HG03342 (cell line): ENCODE results near the gene MAP3K7.

Experiments
- ATAC-seq: cut with Tn5 transposase; IDR thresholded peaks from one replicate; pipeline ENCODE4 v1.9.1; 2021; ENCODE audit warnings: mild to moderate bottlenecking, moderate library complexity; ENCODE audit not compliant: unreplicated experiment

MAP3K7 gene

DNA sequence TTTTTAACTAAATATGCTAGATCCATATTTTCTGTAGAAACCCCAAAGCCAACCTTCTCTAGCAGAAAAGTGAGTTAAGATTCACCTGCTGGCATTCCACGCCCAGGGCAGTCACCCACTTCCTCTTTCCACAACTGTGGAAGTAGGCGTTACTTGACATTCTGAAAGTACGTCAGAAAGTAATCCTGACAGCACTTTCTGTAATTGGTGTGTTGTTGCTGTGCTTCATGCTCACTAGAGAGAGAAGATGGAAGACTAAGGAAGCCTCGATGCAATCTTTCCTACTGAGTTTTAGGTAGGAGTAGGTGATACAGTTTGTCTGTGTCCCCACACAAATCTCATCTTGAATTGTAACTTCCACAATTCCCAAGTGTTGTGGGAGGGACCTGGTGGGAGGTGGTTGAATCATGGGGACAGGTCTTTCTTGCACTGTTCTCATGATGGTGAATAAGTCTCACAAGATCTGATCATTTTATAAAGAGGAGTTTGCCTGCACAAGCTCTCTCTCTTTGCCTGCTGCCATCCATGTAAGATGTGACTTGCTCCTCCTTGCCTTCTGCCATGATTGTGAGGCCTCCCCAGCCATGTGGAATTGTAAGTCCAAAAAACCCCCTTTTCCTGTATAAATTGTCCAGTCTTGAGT is 101.1 kb downstream of the MAP3K7 start:
- peak; percentile 73 for ATAC-seq

DNA sequence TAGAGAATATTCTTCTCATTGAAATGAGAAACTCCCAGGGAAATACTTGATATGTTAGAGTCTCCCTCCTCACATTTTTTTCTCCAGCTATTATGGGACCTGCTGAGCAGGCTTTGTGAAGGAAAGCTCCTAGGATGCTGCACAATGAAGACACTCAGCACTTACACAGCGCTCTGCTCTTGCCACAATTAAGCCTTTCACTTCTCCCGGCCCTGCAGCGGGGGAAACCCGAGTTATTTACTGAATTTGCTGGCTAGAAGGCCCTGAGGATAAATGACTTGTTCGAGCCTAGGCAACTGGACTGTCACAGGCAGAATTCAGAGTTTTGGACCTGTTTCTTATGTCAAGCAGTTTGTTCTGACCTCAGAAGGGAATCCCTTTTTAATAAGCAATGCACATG is 102.0 kb downstream of the MAP3K7 start:
- ATAC-seq = no peak

DNA sequence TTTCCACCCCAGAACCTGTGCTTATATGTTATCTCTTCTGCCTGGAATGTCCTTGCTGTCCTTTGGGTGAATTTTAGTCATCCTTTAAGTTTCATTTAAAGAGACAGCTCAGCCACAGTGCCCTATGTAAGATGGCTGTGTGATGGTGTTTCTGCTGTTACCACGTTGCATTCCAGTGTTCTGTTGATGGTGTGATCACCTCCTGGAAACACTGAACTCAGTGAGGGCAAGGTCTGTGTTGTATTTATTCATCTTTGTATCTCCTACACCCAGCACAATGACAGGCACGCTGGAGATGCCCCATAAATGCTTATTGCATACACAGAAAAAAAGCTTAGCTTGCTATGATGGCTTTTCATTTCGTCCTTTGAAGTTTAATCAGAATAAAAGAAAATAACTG is 102.5 kb downstream of the MAP3K7 start:
- ATAC-seq = no peak

DNA sequence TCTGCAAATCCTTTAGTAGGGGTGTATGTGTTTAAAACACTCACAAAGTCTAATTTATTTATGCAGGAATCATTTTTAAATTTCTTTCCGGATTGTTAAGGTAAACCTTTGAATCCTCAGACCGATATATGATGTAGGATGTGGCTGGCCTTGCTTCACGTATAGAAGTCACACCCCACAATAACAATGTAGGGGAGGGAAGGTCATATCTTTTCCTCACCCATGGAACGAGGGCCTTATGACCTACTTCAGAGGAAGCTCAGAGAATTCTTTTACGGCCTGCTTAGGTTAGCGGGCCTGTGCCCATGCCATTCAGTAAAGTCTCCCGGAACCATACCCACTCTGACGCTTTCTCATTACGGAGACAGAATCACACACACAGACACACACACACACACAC is 102.9 kb downstream of the MAP3K7 start:
- no peak for ATAC-seq

DNA sequence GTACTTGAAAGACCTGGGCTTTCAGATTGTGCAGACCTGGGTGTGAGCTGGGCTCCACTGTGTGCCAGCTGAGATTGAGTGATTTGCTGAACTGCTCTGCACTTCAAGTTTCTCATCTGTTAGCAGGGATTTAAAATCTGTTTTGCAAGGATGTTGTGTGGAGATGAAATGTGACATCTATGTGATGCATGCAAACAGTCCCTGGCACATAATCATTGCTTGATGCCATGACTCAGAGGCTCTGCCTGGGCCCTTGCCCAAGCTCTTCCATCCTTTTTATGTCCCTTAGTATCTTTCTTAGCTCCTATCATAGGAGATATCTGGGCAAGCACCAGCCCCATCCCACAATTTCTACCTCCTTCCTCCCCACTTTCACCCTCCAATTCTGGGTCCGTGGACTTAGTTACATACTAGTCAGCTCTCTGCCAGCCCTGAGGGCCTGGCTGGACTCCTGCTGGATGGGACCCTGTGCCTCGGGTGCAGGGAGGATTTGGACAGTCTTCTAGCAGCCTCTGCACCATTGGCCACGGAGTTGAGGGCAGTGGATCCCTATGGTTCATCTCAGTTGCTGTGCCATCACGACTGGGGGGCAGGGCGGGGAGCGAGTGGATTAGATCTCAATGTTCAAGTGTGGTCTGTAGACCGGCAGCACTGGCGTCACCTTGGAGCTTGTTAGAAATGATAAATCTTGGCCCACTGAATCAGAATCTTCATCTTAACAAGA is 103.6 kb downstream of the MAP3K7 start:
- no peak for ATAC-seq

DNA sequence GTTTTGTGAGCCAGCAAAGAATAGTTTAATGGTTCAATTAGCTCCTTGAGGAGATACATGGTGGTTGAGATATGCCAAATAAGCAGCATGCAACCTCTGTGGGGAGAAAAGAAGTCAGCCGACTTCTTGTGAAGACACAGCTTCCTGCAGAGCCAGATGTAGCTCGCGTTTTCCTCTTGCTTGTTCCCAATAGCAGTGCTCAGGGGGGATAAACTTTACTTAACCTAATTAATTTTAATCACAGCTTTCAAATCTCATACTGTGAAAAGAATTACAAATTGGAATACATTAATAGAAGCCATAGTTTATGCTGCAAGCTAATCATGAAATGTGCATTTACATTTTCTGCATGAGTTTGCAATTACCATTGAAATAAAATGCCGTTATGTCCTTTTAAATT is 106.2 kb downstream of the MAP3K7 start:
- no peak for ATAC-seq

DNA sequence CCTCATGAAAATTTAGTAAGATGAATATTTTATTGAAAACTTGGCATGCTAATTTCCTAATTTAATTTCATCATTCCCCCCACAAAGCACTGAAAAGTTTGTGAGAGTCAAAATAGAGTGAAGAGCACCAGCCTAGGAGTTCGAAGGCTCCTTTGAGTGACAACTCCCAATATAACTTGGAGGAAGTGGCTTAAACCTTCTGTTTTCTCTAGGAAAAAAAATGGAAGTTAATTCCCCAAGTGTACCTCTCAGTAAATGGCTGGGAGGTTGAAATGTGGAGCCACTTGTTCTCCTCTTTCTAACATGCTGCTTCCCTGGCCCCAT is 107.3 kb downstream of the MAP3K7 start:
- no peak for ATAC-seq

DNA sequence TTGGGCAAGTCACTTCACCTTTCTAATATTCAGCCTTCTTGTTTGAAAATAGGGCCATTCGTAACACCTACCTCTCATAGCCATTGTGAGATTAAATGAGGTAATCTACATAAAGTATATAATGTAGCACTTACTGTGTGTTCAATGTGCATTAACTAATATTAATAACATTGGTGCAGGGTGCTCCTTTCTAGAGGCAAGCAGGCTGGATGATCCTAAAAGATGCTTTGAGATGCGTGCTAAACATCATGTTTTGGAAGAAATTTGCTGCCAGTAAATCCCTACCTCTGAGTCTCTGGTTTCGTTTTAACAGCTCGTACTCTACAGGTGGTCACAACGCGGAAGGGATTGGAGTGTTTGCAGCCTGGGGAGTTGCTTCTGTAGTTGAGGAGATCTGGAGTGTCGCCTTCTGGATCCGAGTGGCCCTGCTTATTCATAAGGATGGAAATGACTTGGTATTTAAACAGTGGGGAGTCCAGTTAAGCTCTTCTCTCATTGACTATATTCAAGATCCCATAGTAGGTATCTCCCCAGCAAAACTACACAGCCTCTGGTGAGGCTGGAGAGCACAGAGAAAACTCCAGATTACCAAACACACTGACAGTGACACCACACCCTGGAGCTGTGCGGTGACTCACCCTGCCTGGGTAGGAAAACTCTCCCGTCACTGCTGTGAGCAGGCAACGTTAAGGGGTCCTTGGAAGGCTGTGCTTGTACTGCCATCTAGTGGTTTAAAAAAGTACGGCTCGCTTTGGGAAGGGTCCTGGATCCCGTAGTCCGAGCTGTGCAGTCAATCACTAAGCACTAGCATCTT is 107.9 kb downstream of the MAP3K7 start:
- peak; percentile 81 for ATAC-seq

DNA sequence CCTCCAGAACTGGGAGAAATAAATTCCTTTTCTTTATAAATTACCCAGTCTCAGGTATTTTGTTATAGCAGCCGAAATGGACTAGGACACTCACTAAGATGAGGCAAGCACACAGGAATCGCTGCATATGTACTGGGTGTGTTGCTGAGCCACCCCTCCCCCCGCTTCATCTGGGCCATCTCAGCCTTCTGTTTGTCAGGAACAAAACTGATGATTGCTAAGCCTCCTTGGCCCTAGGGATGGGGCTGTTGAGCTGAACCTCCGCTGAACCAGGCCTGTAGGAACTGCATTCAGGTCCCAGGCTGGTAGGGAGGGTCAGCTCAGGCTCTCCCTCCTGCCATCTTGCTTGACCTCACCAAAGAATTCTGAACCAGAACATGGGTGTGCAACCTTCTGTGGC is 108.6 kb downstream of the MAP3K7 start:
- ATAC-seq = no peak

DNA sequence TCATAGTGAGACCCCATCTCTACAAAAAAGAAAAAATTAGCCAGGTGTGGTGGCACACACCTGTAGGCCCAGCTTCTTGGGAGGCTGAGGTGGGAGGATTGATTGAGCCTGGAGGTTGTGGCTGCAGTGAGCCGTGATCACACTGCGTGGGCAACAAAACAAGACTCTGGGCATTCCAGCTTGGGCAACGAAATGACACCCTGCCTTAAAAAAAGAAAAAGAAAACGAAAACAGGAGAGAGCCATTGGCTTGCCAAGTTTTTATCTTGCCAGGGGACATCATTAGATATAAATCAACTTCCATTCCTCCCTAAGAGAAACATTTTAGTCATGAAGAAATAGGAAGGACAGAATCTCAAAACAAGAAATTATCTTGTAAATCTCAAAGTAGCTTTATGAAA is 109.5 kb downstream of the MAP3K7 start:
- ATAC-seq = no peak

DNA sequence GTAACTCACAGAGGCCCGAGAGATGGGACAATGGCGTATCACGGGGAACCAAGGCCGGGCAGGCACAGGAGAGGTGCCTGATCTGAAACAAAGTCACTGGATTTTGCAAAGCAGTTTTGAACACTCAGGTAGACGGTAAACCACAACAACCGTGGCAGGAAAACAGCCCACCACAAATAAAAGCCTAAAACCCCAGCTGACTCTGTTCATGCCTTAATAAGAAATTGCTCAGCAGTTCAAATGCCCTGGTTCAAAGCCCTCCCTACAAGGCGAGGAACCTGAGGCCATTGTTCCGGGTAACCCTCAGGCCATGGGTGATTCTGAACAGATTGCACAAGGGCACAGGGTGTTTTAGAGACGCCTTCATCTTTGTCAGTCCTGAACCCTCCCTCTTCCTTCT is 114.2 kb downstream of the MAP3K7 start:
- no peak for ATAC-seq

DNA sequence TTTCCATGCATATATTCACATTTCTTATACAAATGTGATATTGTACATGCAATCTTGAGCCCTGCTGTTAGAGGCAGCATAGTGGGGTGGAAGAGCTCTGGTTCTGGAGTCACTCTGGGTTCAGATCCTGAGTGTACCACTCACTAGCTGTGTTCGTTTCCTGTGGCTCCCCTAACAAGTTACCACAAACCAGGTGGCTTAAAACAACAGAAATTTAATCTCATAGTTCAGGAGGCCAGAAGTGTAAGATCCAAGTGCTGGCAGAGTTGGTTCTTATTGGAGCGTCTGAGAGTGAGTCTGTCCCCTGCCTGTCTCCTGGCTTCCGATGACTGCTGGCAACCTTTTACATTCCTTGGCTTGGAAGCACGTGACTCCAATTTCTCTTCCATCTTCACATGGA is 115.6 kb downstream of the MAP3K7 start:
- no peak for ATAC-seq

DNA sequence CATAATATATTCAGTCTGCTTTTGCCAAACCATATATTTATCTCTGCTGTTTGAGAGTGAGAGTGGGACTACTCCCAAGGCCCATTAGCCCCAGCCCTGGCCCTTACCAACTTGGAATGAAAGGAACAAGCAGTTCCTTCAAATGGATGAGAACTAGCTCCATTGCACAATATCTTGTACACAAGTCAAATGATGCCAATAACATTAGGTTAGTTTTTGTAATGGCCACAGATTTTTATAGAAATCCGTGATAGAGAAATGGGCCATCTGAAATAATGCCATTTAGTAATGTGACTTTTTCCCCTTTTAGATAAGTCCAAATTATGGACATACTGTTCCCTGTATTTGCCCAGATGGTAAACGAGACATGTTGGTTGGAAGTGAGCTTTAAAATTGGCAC is 117.0 kb downstream of the MAP3K7 start:
- no peak for ATAC-seq

DNA sequence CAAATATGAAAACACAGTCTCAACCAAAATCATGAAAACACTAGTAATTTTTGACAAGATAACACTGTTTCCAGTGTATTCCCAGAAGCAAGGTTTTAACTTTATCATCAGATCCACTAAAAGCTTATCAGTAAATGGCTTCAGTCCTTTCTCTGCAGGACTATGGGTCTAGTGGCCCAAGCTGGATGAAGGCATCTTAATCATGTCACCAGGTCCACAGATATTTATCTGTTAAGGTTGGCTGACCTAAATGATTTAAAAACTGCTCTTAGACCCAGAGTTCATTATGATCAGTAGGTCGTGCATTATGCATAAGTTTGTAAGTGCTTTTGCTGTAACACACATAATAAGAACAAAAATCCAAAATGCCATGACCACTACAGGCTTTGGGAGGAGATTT is 118.0 kb downstream of the MAP3K7 start:
- no peak for ATAC-seq

DNA sequence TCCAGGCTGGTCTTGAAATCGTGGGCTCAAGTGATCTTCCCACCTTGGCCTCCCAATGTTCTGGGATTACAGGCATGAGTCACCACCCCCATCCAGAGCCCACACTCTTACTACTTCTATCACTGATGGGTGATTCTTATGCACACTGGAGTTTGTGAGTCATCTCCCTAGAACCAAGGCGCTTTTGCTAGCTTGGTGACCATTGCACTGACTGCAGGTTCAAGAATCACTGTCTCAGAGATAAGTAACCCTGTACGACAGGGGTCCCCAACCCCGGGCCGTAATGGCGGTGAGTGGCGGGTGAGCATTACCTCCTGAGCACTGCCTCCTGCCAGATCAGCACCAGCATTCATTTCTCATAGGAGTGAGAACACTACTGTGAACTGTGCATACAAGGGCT is 118.8 kb downstream of the MAP3K7 start:
- ATAC-seq = no peak

DNA sequence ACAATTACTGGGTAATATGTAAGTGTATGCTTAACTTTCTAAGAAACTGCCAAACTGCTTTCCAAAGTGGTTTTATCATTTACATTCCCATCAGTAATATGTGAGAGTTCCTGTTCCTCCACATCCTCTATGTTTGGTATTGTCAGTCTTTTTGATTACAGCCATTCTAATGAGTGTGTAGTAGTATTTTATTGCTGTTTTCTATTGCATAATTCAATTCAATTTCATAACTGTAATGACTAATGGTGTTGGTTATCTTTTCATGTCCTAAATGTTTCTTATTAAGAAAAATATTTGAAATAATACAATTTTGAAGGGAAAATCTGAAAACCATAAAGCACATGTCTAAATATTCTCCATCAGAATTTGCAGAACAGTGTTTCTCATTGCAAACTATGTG is 119.3 kb downstream of the MAP3K7 start:
- ATAC-seq = no peak

DNA sequence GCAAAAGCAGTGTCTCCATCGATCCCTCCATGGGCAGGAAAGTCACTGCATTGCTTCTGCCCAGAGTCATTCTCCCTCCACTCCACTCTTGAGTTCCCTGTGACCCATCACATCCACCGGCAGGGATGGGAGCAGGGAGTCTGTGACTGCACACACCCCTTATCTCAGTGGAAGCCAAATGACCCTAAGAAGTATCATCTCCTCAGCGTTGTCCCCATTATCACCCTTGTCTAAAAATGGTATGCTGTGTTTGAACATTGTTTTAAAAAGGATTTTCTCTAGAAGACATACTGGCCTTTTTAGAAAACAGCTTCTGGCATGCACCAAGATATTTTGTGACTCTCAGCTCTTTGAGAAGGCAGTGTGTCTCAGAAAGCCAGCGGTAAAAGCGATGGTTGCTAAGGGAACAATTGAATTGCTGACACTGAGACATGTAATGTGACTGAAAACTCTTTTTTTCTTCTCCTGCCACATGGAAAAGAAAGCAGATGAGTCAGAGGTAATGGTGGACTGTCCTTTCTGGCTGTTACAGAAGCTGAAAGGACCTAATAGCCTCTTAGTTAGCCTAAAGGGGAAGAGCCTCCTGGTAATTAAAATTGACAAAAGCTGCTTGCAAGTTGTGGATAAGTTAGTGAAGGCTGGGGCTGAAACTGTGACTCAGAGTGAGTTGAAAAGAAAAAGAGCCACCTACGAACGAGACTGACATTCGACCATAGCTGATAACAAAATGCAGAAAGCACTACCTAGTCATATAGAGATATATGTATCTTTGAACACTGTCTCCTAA is 120.5 kb downstream of the MAP3K7 start:
- no peak for ATAC-seq

DNA sequence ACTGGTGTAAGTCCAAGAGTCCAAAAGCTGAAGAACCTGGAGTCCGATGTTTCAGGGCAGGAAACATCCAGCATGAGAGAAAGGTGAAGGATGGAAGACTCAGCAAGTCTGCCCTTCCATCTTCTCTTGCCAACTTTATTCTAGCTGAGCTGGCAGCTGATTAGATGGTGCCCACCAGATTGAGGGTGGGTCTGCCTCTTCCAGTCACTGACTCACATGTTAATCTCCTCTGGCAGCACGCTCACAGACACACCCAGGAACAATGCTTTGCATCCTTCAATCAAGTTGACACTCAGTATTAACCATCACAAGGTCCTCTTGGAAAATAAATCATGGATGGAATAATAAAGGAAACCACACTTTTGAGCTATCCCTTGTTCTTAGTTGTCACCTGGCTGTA is 121.2 kb downstream of the MAP3K7 start:
- ATAC-seq = no peak

DNA sequence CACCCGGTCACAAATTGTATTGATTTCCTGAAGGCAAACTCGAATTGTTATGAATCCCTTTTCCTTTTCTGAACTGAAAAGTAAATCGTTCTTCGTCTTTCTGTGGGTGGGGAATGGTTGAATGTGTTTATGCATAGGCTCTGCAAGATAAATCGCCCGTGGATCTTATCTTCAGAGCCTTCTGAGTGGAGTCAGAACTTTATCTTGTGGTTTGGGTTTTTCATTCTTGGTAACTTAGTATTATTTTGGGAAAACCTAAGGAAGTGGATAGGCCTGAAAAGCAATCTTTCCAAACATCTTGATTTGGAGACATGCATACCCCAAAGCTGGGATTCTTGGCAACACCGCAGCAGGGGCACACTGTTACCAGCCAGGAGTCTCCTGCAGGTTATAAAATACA is 122.4 kb downstream of the MAP3K7 start:
- no peak for ATAC-seq

DNA sequence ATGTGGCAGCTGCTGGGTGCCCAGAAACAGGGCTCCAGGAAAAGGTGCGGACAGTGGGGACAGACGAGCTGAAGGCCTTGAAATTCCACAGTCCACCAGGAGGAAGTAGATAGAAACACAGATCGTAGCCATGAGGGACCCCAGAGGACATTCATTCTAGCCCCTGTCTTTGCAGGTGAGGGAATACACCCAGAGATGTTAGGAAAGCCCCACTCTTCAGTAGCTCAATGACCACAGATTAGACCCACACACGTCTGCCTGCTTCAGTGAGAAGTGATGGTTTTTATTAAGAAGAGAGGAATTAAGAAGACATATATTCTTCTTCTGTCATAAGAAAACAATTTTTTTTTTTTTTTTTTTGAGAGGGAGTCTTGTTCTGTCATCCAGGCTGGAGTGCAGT is 123.0 kb downstream of the MAP3K7 start:
- ATAC-seq = no peak
